Measurements from ENCODE around the gene PTPRH. TPM values are rescaled to one million over a fixed set of nuclear protein-coding genes. Genes with fewer than 3 reads are reported as not detected.

PTPRH gene
- total RNA-seq, 1 experiment from 2014 or later: 15.9 TPM

DNA sequence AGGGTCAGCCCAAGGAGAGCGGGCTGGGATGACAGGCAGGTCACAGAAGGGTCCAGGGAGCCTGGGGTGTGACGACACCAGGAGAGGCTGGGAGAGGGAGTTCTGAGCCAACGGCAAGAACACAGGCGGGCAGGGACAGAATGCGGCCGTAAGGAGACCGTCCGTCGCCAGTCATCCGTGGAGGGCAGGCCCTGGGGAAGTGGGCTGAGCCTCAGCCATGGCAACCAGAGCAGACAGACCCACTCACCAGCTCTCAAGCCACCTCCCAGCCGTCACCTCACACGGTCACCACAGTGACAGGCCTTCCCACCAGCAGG is 22.9 kb upstream of the PTPRH start:
- no peak overlapping the region for H3K4me2 ChIP-seq (ENCODE audit: low read length)
- peaks cover 22 to 39% of the 10 kb centered on the region in 2 experiments for H3K36me3 ChIP-seq (ENCODE audit: control insufficient read depth in 1 of 2, insufficient read depth in 2 of 2, low read length in 2 of 2)
- no peaks in the 10 kb centered on the region for H3K4me1 ChIP-seq (ENCODE audit: control insufficient read depth in 1 of 2, insufficient read depth in 2 of 2, low read length in 2 of 2)
- no peak overlapping the region for H3K4me3 ChIP-seq (replicated peaks in 1 of 2; ENCODE audit: low read depth in 1 of 2, low read length in 2 of 2)
- H3K9ac ChIP-seq (ENCODE audit: low read length): no peak overlapping the region
- TF ChIP-seq YY1 (IDR thresholded peaks at IDR 0.05; ENCODE audit: extremely low read depth, insufficient replicate concordance, low read depth, low read length) (no peak), FOSL1 (IDR thresholded peaks at IDR 0.05; ENCODE audit: low read depth) (no peak)
- BruUV-seq (replicated peaks): no TSS peak
- CTCF ChIA-PET: no interaction called here
- no peak for DNase-seq (ENCODE audit: low read depth, low spot score)
- H3K27ac ChIP-seq (ENCODE audit: low read depth, low read length): no peak overlapping the region; the same call in 1 of the 2 replicates
- no peaks in the 10 kb centered on the region for H4K20me1 ChIP-seq (ENCODE audit: insufficient read depth)
- no peaks in the 10 kb centered on the region for H3K9me2 ChIP-seq (ENCODE audit: insufficient read depth)
- no peak; the same call in 1 of the 2 replicates for ATAC-seq
- intact Hi-C loops (cut with micrococcal nuclease): no loop called here
- no peaks in the 10 kb centered on the region for H3K27me3 ChIP-seq (ENCODE audit: insufficient read depth, low read length)
- H2AFZ ChIP-seq (ENCODE audit: low read depth, low read length, poor library complexity, severe bottlenecking): no peak overlapping the region
- POLR2A ChIA-PET: no interaction called here
- H3K79me2 ChIP-seq (ENCODE audit: insufficient read depth, low read length): peaks cover 4% of the 10 kb centered on the region; the same call in 1 of the 2 replicates
- RAD21 ChIA-PET (ENCODE audit: low non-redundant PET in 1 of 2, low total read pairs in 2 of 2, uncharacterized antibody in 2 of 2, unreplicated experiment in 2 of 2): no interaction called here
- H3K9me3 ChIP-seq (ENCODE audit: control insufficient read depth in 1 of 2, insufficient read depth in 1 of 2, low read depth in 1 of 2, low read length in 2 of 2): no peaks in the 10 kb centered on the region

DNA sequence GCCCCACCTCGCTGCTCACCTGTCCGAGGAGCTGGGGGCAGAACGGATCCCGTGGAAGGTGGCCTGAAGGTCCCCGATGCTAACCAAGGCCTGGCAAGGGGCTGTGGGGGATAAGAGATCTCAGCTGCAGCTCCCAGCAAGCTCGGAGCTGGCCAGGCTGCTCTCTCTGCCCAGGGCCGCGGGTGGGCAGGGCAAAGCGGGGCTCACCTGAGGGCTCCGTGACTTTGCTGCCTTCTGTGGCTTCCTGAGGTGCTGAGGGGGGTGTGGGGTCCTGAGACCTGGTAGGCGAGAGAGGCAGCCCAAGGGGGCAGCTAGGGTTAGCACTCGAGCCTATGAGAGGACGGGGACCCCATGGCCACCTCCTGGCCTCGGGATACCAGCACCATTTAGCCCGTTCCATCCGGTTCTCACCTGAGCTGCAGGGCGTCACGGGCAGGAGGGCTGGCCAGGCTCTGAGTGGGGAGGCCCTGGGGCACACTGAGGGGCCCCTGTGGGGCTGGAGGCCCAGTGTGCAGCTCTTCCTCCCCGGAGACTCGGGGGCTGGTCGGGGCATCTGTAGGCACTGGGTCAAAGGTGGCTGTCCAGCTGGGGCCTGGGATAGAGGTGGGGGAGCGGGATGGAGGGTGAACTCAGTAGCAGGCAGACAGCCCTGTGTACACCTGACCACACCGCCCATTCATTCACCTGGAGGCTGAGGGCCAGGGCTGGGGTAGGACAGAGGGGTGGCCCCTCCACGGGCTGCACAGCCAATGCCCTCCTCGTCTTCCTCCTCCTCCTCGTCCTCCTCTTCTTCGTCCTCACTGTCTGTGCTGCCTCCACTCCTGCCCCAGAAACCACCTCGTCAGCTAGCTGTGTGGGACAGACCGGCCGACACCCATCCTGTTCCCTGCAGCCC is 22.3 kb upstream of the PTPRH start:
- H3K9ac ChIP-seq (ENCODE audit: low read length): no peak overlapping the region
- RAD21 ChIA-PET (ENCODE audit: low non-redundant PET in 1 of 2, low total read pairs in 2 of 2, uncharacterized antibody in 2 of 2, unreplicated experiment in 2 of 2): no interaction called here
- no peak overlapping the region for H3K4me2 ChIP-seq (ENCODE audit: low read length)
- no peaks in the 10 kb centered on the region for H3K4me1 ChIP-seq (ENCODE audit: control insufficient read depth in 1 of 2, insufficient read depth in 2 of 2, low read length in 2 of 2)
- H4K20me1 ChIP-seq (ENCODE audit: insufficient read depth): no peaks in the 10 kb centered on the region
- ATAC-seq (no peak; the same call in 1 of the 2 replicates), DNase-seq (ENCODE audit: low read depth, low spot score) (no peak)
- H3K27me3 ChIP-seq (ENCODE audit: insufficient read depth, low read length): no peaks in the 10 kb centered on the region
- CTCF ChIA-PET: no interaction called here
- POLR2A ChIA-PET: no interaction called here
- peaks cover 17 to 33% of the 10 kb centered on the region in 2 experiments for H3K36me3 ChIP-seq (ENCODE audit: control insufficient read depth in 1 of 2, insufficient read depth in 2 of 2, low read length in 2 of 2)
- no TSS peak for BruUV-seq (replicated peaks)
- H3K79me2 ChIP-seq (ENCODE audit: insufficient read depth, low read length): peaks cover 4% of the 10 kb centered on the region; the same call in 1 of the 2 replicates
- no peak overlapping the region for H3K4me3 ChIP-seq (replicated peaks in 1 of 2; ENCODE audit: low read depth in 1 of 2, low read length in 2 of 2)
- H2AFZ ChIP-seq (ENCODE audit: low read depth, low read length, poor library complexity, severe bottlenecking): no peak overlapping the region
- intact Hi-C loops (cut with micrococcal nuclease): no loop called here
- no peaks in the 10 kb centered on the region for H3K9me2 ChIP-seq (ENCODE audit: insufficient read depth)
- no peak overlapping the region; the same call in 1 of the 2 replicates for H3K27ac ChIP-seq (ENCODE audit: low read depth, low read length)
- H3K9me3 ChIP-seq (ENCODE audit: control insufficient read depth in 1 of 2, insufficient read depth in 1 of 2, low read depth in 1 of 2, low read length in 2 of 2): no peaks in the 10 kb centered on the region
- TF ChIP-seq EGR1 (IDR thresholded peaks at IDR 0.05; ENCODE audit: low read depth) (no peak), CEBPB (IDR thresholded peaks at IDR 0.05; ENCODE audit: low read depth) (no peak), ZNF274 (IDR thresholded peaks at IDR 0.05; ENCODE audit: low read depth, low read length) (no peak), SP1 (IDR thresholded peaks at IDR 0.05; ENCODE audit: low read depth) (no peak), EZH2 (IDR thresholded peaks at IDR 0.05) (no peak), JUND (IDR thresholded peaks at IDR 0.05) (no peak), TCF7L2 (IDR thresholded peaks at IDR 0.05; ENCODE audit: borderline replicate concordance, extremely low read depth, insufficient read depth, insufficient read length) (no peak), SRF (IDR thresholded peaks at IDR 0.05; ENCODE audit: low read depth) (no peak), SIN3A (IDR thresholded peaks at IDR 0.05; ENCODE audit: low read depth) (no peak), CBX3 (IDR thresholded peaks at IDR 0.05; ENCODE audit: low read depth) (no peak)
- TF ChIP-seq, protein P1, sequence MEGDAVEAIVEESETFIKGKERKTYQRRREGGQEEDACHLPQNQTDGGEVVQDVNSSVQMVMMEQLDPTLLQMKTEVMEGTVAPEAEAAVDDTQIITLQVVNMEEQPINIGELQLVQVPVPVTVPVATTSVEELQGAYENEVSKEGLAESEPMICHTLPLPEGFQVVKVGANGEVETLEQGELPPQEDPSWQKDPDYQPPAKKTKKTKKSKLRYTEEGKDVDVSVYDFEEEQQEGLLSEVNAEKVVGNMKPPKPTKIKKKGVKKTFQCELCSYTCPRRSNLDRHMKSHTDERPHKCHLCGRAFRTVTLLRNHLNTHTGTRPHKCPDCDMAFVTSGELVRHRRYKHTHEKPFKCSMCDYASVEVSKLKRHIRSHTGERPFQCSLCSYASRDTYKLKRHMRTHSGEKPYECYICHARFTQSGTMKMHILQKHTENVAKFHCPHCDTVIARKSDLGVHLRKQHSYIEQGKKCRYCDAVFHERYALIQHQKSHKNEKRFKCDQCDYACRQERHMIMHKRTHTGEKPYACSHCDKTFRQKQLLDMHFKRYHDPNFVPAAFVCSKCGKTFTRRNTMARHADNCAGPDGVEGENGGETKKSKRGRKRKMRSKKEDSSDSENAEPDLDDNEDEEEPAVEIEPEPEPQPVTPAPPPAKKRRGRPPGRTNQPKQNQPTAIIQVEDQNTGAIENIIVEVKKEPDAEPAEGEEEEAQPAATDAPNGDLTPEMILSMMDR (IDR thresholded peaks at IDR 0.05 in 2 of 3, conservative IDR thresholded peaks at IDR 0.05 in 1 of 3; ENCODE audit: borderline replicate concordance in 1 of 3, insufficient read depth in 1 of 3, low read depth in 2 of 3, low read length in 2 of 3): no peak
- TF ChIP-seq, protein P2, sequence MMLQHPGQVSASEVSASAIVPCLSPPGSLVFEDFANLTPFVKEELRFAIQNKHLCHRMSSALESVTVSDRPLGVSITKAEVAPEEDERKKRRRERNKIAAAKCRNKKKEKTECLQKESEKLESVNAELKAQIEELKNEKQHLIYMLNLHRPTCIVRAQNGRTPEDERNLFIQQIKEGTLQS (IDR thresholded peaks at IDR 0.05): no peak
- TF ChIP-seq, protein P3, sequence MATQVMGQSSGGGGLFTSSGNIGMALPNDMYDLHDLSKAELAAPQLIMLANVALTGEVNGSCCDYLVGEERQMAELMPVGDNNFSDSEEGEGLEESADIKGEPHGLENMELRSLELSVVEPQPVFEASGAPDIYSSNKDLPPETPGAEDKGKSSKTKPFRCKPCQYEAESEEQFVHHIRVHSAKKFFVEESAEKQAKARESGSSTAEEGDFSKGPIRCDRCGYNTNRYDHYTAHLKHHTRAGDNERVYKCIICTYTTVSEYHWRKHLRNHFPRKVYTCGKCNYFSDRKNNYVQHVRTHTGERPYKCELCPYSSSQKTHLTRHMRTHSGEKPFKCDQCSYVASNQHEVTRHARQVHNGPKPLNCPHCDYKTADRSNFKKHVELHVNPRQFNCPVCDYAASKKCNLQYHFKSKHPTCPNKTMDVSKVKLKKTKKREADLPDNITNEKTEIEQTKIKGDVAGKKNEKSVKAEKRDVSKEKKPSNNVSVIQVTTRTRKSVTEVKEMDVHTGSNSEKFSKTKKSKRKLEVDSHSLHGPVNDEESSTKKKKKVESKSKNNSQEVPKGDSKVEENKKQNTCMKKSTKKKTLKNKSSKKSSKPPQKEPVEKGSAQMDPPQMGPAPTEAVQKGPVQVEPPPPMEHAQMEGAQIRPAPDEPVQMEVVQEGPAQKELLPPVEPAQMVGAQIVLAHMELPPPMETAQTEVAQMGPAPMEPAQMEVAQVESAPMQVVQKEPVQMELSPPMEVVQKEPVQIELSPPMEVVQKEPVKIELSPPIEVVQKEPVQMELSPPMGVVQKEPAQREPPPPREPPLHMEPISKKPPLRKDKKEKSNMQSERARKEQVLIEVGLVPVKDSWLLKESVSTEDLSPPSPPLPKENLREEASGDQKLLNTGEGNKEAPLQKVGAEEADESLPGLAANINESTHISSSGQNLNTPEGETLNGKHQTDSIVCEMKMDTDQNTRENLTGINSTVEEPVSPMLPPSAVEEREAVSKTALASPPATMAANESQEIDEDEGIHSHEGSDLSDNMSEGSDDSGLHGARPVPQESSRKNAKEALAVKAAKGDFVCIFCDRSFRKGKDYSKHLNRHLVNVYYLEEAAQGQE (IDR thresholded peaks at IDR 0.05; ENCODE audit: low read depth): no peak
